ENCODE data around the gene SFTPB.

SFTPB gene

DNA sequence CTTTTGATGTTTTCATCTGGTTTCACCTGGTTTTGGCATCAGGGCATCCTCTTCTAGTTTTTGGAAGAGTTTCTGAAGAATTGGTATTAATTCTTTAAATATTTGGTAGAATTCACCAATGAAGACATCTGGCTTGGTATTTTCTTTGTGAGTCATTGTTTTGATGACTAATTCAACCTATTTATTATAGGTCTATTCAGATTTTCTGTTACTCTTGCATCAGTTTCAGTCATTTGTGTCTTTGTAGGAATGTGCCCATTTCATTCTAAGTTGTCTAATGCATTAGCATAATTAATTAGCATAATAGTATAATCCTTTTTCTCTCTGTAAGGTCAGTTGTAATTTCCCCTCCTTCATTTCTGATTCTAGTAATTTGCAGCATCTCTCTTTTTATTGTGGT is 34.2 kb upstream of the SFTPB start:
- DNase-seq: no peak

DNA sequence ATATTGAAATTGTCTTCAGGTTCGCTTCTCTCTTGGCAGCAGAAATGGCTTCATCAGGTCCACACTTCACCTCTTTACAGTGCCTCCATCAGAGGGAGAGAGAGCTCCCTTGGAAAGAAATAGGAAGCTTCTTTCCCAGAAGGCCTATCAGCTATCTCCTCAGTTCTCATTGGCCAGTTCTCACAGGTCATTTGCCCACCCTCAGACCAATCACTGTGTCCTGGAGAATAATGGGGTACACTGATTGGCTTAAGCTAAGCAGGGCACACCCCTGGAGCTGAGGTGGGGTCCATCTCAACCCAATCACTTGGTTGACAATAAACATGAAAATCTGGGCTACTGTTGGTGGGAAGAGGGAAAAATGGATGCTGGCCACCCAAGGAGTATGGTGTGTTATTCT is 31.3 kb upstream of the SFTPB start:
- no peak for DNase-seq

DNA sequence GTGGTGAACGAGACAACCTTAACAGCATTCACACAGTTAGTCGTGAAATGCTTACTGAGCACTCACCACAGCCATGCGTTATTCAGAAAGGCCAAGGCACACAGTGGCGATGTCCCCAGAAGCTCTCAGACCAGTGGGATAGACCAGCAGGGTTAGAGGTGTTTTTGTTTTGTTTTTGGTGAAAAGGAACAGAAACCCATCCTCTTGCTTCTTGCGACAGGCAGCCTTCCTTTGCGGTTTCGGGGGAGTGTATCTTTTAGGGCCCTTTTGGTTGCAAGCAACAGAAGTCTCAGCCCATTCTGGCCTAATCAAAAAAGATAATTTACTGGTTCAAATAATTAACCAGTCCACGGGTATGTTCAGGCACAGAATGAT is 30.9 kb upstream of the SFTPB start:
- no peak for DNase-seq

DNA sequence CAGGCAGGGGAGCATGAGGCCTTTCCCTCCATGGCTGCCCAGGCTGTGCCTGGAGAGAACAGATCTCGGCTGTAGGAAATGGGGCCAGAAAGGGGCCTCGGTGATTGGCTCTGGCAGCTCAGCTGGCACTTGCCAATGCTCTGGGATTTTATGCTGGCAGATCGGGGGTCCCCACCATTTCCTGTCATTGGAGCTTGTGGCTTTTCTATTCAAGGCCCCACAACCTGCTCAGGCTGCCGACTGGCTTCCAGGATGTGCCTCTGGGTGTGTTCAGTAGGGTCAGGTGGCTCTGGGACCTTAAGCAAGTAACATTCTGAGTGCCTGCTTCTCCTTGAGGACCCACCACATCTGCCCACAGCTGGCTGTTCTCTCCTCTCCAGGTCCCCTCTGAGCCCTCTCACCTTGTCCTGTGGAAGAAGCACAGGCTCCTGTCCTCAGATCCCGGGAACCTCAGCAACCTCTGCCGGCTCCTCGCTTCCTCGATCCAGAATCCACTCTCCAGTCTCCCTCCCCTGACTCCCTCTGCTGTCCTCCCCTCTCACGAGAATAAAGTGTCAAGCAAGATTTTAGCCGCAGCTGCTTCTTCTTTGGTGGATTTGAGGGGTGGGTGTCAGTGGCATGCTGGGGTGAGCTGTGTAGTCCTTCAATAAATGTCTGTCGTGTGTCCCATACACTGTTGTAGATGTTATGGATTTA is 30.3 kb upstream of the SFTPB start:
- DNase-seq: no peak

DNA sequence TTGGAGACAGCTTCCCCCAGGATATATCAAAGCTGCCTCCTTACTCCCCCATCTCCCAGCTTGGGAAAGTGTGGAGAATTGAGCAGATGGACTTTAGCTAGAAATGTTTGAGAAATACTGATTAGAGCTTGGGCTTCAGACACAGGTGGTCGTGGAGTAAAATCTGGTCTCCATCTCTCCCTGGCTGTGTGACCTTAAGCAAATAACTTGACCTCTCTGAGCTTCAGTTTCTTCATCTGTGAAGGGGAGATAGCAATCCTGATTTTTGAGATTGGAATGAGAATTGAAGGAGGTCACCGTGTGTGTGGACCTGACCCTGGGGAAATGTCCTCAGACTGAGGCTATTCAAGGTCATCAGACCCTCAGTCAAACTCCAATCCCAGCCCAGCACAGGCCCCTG is 29.7 kb upstream of the SFTPB start:
- no peak for DNase-seq

DNA sequence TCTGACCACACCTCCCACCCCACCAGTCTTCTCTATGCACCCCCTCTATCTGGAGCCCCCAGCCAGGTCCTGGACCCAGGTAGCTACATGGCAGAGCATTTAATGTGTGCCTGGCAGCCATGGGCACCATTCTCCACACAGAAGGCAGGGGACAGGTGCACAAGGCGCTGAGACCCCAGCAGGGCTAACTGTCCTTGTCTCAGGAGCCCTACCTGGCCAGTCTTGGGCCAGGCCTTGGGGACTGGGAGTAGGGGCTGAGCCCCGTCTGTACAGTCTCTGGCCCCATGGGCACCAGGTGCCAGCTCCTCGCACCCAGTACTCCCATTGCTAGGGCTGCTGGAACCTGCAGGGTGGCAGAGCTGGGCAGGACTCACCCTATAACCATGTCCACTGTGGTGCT is 29.1 kb upstream of the SFTPB start:
- DNase-seq: no peak

DNA sequence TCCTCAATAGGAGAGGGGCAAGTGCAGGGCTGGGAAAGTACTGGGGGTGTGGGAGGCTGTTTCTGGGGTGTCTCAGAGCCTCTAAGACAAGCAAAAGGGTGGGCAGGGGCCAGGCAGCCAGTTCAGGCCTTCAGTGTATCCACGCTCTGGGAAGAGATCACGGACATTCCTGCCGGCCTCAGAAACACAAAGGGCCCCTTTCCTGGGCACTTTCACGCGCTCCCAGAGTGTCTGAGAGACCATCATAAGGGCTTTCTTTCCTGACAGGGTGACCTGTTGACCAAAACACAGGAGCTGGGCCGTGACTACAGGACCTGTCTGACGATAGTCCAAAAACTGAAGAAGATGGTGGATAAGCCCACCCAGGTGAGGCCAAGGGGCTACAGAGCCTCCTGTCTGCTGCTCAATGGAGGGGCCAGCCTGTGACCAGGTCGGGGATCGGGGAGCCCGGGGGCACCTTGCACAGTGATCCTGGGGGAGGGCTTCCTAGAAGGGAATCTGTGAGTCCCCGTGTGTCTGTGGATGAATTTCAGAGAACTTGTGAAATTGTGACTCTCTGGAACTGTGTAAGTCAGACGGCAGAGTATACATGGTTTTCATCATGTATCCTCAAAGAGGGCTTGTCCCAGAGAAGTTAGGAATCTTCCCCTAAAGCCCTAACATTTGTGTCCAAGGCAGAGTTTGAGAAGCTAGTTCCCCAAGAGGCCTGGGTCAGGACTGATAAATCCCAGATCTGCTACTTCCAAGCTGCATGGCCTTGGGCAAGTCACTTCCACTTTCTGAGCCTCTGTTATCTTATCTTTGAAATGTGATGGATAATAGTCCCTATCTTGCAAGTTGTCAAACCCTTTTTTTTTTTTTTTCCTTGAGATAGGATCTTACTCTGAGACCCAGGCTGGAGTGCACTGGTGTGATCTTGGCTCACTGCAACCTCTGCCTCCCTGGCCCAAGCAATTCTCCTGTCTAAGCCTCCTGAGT is 28.0 kb upstream of the SFTPB start:
- no peak for DNase-seq

DNA sequence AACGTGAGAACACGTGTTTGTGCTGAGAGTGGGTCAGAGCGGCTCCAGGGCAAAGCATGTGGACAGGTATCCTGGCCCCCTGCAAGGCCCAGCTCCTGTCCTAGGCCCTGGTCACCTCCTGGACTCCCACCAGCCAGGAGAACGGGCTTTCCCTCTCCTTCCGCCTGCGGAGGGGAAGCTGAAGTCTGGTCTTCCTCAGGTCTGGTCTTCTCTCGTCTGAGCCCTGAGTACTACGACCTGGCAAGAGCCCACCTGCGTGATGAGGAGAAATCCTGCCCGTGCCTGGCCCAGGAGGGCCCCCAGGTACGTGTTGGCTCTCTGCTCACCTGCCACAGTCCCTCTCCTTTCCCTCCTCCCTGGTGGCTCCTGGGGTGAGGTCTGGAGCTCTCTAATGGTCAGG is 27.1 kb upstream of the SFTPB start:
- DNase-seq: no peak

DNA sequence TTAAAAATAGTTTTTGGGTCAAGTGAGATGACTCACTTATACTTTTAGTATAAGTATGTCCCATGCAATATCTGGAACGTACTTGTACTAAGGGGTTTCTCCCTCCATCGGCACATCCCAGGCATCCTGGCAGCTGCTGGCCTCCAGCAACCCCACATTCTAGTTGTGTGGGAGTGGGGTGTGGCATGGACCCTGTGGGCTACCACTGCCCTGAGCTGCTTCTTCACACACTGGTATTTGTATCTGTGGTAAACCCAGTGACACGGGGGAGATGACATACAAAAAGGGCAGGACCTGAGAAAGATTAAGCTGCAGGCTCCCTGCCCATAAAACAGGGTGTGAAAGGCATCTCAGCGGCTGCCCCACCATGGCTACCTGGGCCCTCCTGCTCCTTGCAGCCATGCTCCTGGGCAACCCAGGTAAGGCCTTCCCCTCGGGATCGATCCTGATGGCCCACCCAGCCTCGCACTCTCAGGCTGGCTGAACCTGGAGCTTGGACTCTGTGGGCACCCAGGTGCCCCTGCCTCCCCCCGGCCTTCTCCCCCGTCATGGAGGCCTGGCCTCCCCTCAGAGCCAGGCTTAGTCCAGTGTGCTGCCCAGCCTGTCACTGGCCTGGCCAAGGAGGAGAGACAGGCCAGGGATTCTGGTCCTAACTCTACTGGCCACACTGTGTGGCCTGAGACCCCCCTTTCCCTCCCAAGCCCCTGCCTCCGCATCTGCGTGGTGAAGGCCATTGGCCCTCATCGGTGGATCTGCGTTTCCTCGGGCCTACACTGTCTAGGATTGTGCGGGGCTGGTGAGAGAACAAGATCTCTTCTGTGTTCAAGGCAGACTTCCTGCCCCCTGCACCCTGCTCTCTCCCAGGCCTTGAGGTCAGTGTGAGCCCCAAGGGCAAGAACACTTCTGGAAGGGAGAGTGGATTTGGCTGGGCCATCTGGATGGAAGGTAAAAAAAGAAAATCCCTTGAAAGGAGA is 26.3 kb upstream of the SFTPB start, which contains the start of gene GNLY:
TSS of gene GNLY (plus strand) at position 307 of the 974 bp plus-strand sequence. CDS start at position 368, 61 bp downstream.
- no peak for DNase-seq

DNA sequence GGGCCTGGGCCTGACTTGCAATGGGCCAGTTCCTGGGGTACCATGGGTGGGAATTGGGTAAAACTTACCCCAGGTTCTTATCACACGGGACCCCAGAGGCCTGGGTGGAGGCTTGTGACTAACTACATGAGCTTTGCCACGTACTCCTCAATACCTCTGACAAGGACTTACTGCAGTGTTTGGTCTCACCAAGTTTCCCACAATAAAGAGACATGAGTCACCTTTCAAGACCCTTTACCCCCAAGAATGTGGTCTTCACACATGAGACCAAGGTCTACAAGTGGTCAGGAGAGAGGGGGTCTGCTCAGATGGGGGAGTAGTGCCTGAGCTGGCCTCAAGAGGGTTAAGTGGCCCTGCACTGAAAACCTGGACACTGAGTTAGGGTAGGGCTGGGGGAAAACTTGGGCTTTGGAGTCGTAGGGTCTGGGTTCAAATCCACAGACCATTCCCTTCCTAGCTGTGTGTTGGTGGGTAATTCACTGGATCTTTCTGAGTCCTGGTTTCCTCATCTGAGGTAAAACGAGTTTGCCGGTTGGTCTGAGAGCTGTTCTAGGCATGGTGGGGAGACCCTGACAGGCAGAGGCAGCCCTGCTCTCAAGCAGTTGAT is 24.1 kb upstream of the SFTPB start:
- no peak for DNase-seq

DNA sequence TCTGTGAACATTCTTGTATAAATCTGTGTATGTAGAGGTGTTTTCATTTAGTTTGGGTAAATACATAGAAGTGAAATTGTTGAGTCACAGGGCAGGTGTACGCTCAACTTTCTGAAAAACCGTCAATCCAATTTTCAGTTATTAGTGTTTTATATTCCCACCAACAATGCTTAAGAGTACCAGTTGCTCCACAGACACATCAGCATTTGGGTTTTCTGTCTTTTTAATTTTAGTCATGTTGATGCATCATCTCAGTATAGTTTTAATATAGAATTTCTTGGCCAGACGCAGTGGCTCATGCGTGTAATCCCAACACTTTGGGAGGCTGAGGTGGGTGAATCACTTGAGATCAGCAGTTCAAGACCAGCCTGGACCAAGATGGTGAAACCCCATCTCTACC is 22.9 kb upstream of the SFTPB start:
- no peak for DNase-seq

DNA sequence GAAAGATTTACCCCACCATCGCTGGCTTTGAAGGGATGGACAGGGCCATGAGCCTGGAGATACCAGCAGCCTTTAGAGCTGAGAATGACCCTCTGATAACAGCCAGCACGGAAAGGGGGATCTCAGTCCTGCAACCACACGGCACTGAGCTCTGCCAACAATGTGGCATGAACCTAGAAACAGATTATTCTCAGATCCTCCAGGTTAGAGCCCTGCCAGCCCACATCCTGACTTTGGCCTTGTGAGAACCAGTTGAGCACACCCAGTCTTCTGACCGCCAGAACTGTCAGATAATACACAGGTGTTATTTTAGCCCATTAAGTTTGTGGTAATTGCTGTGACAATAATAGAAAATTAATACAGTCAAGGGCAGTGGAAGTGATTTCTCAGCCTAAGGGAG is 16.8 kb upstream of the SFTPB start:
- no peak for DNase-seq

DNA sequence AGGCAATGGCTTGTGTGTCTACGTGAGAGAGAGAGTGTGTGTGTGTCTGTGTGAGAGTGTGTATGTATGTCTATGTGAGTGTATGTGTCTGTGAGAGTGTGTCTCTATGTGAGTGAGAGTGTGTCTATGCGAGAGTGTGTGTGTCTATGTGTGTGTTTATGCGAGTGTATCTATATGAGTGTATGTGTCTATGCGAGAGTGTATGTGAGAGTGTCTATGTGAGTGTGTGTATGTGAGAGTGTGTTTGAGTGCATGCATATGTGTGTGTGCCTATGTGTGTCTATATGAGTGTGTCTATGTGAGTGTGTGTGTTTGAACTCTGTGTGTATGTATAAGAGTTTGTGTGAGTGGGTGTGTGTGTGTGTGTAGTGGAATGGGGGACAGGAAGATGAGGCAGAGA is 16.4 kb upstream of the SFTPB start:
- no peak for DNase-seq

DNA sequence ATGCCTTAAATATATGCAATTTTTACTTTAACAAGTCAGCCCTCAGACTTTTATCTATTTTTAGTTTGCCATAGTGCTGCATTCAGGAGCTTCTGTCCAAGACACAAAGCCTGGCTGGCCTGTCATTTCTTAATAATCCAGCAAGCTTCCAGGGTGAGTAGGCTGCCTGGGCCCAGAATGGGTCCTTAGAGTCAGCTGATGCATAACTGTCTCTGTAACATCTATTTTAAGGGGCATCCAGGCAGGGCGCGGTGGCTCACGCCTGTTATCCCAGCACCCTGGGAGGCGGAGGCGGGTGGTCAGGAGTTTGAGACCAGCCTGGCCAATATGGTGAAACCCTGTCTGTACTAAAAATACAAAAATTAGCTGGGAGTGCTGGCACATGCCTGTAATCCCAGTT is 14.4 kb upstream of the SFTPB start:
- no peak for DNase-seq

DNA sequence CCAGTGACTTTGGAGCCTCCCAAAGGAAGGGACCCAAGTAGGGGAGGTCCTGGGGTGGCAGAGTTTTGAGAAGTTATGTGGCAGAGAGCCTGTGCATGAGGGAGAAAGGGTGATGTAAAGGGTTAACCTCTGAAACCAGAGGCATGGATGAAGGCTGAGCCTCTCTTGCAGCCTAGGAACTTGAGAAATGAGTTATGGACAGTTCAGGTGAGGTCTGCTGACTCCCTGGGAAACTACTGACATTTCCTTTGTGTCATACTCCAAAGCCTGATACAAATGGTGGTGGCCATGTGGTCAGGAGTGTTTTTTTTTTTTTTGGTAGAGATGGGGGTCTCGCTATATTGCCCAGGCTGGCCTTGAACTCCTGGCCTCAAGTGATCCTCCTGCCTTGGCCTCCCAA is 13.8 kb upstream of the SFTPB start:
- DNase-seq: no peak

DNA sequence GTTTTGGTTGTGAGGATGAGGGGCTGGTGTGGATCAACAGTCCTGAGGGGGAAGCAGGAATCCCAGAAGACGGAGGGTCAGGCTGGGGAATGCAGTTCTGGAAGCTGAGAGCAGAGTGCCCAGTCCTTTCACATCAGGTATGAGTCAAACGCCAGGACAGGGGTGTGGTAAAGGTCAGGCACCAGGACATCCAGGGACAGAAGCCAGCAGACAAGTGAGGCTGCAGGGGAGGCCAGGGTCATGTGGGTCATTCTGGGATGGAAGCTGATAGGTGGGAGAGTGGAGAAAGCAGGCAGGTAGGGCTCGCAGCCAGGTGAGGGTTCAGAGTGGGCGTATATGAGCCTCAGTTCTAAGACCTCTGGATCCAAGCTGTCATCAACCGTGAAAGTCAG is 13.4 kb upstream of the SFTPB start:
- DNase-seq: no peak

DNA sequence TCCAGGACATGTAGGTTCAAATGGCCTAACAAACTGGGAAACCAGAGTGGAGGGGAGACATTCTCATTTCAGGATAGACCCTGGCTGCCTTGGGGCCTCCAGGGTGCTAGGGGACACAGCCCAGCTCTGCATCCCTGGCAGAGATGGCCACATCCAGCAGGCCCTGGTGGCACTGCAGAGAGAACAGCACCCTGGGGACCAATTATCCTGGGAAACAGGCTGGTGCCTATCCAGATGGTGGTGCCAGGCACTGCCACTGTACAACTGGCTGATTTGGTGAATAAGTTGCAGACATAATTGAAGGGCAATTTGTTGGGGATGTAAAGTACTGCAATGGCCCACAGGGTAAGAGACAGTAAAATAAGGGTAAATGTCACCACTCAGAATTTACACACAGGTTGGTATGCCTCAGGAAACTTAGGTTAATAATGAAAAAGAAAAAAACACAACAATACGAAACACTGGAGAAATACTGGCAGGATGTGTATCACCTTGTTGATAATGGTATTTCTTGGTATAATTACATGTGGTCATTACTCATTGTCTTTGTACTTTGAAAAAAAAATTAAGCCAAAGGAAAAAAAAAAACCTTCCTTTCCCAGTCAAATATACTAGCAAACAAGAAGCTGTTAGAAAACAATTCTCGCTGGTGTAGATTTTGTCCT is 12.8 kb upstream of the SFTPB start:
- no peak for DNase-seq

DNA sequence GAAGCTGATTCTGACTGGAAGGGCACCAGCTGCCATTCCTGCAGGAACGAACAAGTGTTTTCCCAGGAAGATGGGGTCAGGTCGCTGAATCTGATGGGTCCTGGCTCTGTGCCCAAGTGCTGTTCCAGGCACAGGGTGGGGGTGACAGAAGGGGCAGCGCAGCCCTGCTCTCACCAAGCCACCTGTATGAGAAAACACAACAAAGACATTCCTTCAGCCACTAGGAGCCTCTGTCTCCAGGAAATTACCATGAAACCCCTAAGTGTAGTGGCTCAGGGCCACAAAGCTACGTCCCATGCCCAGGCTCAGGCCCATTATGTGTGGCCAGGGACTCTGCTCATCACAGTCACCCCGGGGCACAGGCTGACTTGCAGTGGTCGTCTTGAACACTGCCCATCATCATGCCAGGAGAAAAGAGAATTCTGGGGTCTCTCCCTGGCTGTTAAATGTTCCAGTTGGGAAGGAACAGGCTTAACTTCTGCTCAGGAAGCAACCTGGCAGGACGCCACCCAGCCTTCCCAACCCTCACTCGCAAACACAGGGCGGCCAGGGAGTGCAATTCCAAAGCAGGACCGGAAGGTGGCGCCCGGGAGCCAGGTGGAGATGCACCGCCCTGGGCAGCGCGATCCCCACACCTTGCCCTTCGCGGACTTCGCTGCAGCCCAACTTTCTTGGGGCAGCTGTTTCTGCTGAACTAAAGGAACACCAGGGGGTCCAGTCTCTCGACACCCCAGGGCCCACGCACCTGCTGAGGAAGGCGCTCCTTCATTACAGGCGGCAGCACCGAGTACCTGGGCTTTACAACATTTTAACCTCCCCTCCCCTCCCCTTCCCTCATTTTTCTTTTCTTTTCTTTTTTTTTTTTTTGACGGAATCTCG is 11.0 kb upstream of the SFTPB start:
- DNase-seq: peak; percentile 73

DNA sequence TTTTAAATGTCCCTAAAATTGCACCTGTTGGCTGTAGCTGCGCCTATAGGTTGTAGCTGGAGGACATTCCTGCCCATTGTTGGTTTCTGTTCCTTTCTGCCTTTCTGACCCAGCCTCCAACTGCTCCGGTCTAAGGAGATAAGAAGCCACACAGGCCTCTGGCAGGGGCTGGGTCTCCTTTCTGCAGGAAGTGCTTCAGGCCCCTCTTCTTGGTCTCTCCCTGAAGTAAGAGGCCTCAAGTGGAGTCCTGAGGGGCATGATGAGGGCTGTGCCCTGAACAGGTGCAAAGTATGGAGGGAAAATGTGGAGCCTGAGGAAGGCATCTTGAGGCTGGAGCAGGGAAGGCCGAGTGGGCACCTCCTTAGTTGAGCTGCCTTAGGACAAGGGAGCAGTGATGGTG is 10.4 kb upstream of the SFTPB start:
- DNase-seq: no peak

DNA sequence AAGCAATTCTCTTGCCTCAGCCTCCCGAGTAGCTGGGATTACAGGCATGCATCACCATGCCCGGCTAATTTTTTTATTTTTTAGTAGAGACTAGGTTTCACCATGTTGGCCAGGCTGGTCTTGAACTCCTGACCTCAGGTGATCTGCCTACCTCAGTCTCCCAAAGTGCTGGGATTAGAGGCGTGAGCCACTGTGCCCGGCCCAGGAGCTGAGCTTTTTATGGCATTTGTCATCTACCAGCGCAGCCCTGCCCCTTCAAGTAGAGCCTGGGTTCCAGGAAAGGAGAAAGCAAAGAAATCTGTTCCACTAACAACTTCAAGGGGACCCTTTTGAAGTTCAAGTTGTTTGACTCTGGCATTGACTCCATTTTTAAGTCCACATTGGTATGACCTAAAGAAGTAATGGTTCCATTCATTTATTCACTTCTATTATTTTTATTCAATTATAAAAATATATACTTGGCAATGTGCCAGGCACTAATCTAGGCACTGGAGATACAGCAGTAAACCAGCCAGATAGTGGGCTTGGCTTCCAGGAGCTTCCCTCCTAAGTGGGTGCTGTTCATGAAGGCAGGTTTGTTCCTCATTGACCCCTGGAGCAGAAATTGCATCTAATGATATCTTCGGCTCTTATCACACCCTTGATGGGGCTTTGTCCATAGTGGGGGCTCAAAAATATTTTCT is 8.0 kb upstream of the SFTPB start:
- DNase-seq: no peak

Measured in activated CD4-positive, alpha-beta T cell treated with anti-CD3 and anti-CD28 coated beads, Interleukin-2, amount 50 U/mL, for 1 hour (primary cell).